Heart left ventricle (tissue), 13 donors: ENCODE results near the gene NDUFB10.

ENCODE experiments used
- CTCF ChIP-seq, 12 donors: fragments of 200-600 bp; sonication (generic) in 4 of 12; IDR thresholded peaks; one replicate each; pipeline versions ENCODE4 v1.5.0 to v1.8.0; 2018 to 2022; ENCODE audit warnings: antibody characterized with exemption in 12 of 12, mild to moderate bottlenecking in 5 of 12
- POLR2A ChIP-seq, 2 donors: fragments of 450-650 bp; IDR thresholded peaks; one replicate each; pipeline ENCODE4 v1.6.1; 2017; ENCODE audit warnings: antibody characterized with exemption in 2 of 2, mild to moderate bottlenecking in 2 of 2, moderate library complexity in 2 of 2
- donor health status: ischemic (EF 13 %, LVEDD 7.1; RV severe dilation, severe dysfunction).
- donor health status: DM: no; HTN: yes; CAD: no.
- donor health status: DM: no; HTN: no; CAD: no.
- donor health status: ischemic (EF 25% LVEDD 6.9; RV normal size, moderate dysfunction).
- donor health status: ischemic (EF 25% LVEDD 5.7; RV mildly dilated, moderate dysfunction).
- donor health status: ischemic (EF 35%, LVEDD 5.7; RV mildly dilated, moderate dysfunction).
- donor health status: nonischemic (EF 11% LVEDD 7.7; RV severe dilation, severe dysfunction).
- donor health status: DM: yes; HTN: yes; CAD: no.
- donor health status: PGD.
- donor health status: ischemic (EF 29% LVEDD 5.4; RV normal size, mild dysfunction).
- donor health status: nonischemic (EF 23%, LVEDD 6.1; RV moderate dilation, normal function).

DNA sequence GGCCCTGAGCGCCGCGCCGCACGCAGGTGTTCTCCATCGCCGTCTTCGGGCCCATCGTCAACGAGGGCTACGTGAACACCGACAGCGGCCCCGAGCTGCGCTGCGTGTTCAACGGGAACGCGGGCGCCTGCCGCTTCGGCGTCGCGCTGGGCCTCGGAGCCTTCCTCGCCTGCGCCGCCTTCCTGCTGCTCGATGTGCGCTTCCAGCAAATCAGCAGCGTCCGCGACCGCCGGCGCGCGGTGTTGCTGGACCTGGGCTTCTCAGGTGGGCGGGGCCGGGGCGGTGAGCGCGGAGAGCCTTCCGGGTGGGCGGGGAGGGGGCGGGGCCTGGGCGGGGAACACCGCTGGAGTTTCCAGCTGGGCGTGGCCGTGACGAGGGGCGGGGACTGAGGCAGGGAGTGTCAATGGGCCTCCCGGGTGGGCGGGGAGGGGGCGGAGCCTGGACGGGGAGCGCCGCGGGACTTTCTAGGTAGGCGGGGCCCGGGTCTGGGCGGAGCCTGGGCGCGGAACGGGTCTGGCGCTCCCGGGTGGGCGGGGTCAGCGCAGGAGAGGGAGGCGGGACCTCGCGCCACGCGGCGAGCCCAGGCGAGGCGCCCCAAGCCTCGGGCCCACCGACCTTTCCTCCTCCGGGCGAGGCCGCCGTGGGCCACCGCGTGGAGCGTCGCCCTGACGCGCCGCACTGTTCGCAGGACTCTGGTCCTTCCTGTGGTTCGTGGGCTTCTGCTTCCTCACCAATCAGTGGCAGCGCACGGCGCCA is 32.8 kb downstream of the NDUFB10 start:
- no peak for TF ChIP-seq CTCF (IDR thresholded peaks at IDR 0.05)
- TF ChIP-seq POLR2A (IDR thresholded peaks at IDR 0.05) = no peak
